LHCN-M2 (cell line): ENCODE data around the gene DOCK4. TPM values are rescaled to one million over a fixed set of nuclear protein-coding genes. Genes with fewer than 3 reads are reported as not detected.

Experiments used
- DNase-seq: peaks from one replicate; pipeline ENCODE4 v3.0.0-alpha.2; 2012; ENCODE audit warnings: low read depth
- total RNA-seq: library from RNA; depleted of rRNA; stranded (reverse); fragments of >200 nt; gene quantifications from 2 replicates; pipeline ENCODE4 v1.2.3, GENCODE V29; 2014

DOCK4 gene
- total RNA-seq, 1 experiment from 2014 or later = 6.3 TPM

- no peak for DNase-seq
Measured at GRCh38 chr7:111860248-111860647, 346.0 kb downstream of the DOCK4 start.

- no peak for DNase-seq
Measured at GRCh38 chr7:111858331-111858730, 347.9 kb downstream of the DOCK4 start.

GRCh38 chr7:111855842-111856227 lies 350.4 kb downstream of the DOCK4 start:
- peak; percentile 22 for DNase-seq

- DNase-seq = peak; percentile 78
Measured at GRCh38 chr7:111855161-111855841, 350.9 kb downstream of the DOCK4 start.

GRCh38 chr7:111853201-111853990 lies 352.8 kb downstream of the DOCK4 start:
- DNase-seq = no peak

- no peak for DNase-seq
Measured at GRCh38 chr7:111852081-111852480, 354.1 kb downstream of the DOCK4 start.

GRCh38 chr7:111846898-111847297 lies 359.3 kb downstream of the DOCK4 start:
- no peak for DNase-seq

GRCh38 chr7:111845853-111846252 lies 360.3 kb downstream of the DOCK4 start:
- DNase-seq = no peak

- no peak for DNase-seq
Measured at GRCh38 chr7:111844904-111845671, 361.1 kb downstream of the DOCK4 start.

- DNase-seq = no peak
Measured at GRCh38 chr7:111842491-111842890, 363.7 kb downstream of the DOCK4 start.

GRCh38 chr7:111841596-111842205 lies 364.5 kb downstream of the DOCK4 start:
- DNase-seq = no peak

- no peak for DNase-seq
Measured at GRCh38 chr7:111840528-111840927, 365.7 kb downstream of the DOCK4 start.

GRCh38 chr7:111839261-111839660 lies 366.9 kb downstream of the DOCK4 start:
- DNase-seq = no peak

GRCh38 chr7:111836592-111836991 lies 369.6 kb downstream of the DOCK4 start:
- DNase-seq = no peak

GRCh38 chr7:111835066-111835465 lies 371.1 kb downstream of the DOCK4 start:
- peak; percentile 81 for DNase-seq

GRCh38 chr7:111834367-111834766 lies 371.8 kb downstream of the DOCK4 start:
- DNase-seq = no peak

- DNase-seq = peak; percentile 27
Measured at GRCh38 chr7:111833466-111833865, 372.7 kb downstream of the DOCK4 start.

- no peak for DNase-seq
Measured at GRCh38 chr7:111832174-111832573, 374.0 kb downstream of the DOCK4 start.

- DNase-seq = no peak
Measured at GRCh38 chr7:111829221-111829620, 377.0 kb downstream of the DOCK4 start.

- DNase-seq = peak; percentile 55
Measured at GRCh38 chr7:111827863-111828504, 378.2 kb downstream of the DOCK4 start.

GRCh38 chr7:111825046-111825445 lies 381.2 kb downstream of the DOCK4 start:
- no peak for DNase-seq
